Measurements from ENCODE around the gene ATF7IP.

DNA sequence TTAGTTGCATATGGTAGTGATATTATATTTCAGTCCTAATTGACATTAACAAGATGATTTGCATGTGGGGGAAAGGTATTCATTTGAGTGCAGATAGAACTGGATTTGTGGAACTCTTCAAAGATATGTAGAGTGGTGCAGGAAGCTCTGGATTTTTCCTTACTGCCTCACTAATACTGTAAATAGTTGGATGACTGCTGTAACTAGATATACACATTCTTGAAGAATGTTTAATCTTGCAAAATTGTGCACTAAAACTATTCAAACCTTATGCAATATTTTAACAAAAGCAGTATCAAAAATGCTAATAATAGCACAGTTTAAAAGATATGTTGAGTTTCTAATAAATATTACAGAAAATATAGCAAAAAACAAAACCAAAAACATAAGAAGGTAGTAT lies 43.1 kb upstream of the ATF7IP start:
- no peak for TF ChIP-seq POLR2AphosphoS5 (IDR thresholded peaks at IDR 0.05; ENCODE audit: low read depth, low read length)
- TF ChIP-seq POU2F2 (IDR thresholded peaks at IDR 0.05; ENCODE audit: low read depth, low read length) = no peak

All from GM12891 (cell line).